Measurements from ENCODE around the gene SH2D1B. TPM values are rescaled to one million over a fixed set of nuclear protein-coding genes. Genes with fewer than 3 reads are reported as not detected.

Gene SH2D1B
- total and polyA plus RNA-seq, 2 experiments from 2014 or later: not detected

DNA sequence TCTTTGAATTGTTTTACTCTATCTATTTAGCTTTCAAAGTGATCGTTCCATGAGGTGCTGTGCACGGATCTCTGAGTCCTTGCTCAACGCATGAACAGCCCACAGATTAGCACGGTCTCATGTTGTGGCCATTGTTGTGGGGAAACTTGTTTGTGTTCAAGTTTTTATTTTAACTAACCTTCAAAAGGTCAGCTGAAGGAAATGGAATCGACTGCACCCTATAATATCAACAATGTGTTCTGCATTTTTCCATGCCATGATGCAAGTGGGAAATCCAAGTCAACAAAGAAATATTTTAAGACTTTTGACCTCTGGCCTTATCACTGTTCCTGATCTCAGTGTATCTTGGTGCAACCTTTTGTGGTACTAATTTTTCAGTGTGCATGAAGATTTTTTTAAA lies 6.1 kb downstream of the SH2D1B start (continued):
- TF ChIP-seq, protein P1, sequence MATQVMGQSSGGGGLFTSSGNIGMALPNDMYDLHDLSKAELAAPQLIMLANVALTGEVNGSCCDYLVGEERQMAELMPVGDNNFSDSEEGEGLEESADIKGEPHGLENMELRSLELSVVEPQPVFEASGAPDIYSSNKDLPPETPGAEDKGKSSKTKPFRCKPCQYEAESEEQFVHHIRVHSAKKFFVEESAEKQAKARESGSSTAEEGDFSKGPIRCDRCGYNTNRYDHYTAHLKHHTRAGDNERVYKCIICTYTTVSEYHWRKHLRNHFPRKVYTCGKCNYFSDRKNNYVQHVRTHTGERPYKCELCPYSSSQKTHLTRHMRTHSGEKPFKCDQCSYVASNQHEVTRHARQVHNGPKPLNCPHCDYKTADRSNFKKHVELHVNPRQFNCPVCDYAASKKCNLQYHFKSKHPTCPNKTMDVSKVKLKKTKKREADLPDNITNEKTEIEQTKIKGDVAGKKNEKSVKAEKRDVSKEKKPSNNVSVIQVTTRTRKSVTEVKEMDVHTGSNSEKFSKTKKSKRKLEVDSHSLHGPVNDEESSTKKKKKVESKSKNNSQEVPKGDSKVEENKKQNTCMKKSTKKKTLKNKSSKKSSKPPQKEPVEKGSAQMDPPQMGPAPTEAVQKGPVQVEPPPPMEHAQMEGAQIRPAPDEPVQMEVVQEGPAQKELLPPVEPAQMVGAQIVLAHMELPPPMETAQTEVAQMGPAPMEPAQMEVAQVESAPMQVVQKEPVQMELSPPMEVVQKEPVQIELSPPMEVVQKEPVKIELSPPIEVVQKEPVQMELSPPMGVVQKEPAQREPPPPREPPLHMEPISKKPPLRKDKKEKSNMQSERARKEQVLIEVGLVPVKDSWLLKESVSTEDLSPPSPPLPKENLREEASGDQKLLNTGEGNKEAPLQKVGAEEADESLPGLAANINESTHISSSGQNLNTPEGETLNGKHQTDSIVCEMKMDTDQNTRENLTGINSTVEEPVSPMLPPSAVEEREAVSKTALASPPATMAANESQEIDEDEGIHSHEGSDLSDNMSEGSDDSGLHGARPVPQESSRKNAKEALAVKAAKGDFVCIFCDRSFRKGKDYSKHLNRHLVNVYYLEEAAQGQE (IDR thresholded peaks at IDR 0.05; ENCODE audit: unreplicated experiment): no peak
- no peak for TF ChIP-seq EZH2 (IDR thresholded peaks at IDR 0.05; ENCODE audit: low read depth, unreplicated experiment)

GRCh38 chr1:162404550-162405160 lies 7.3 kb downstream of the SH2D1B start:
- Histone ChIP-seq H2AFZ (no peak overlapping the region), H3K27ac (ENCODE audit: low read depth) (no peak overlapping the region)

DNA sequence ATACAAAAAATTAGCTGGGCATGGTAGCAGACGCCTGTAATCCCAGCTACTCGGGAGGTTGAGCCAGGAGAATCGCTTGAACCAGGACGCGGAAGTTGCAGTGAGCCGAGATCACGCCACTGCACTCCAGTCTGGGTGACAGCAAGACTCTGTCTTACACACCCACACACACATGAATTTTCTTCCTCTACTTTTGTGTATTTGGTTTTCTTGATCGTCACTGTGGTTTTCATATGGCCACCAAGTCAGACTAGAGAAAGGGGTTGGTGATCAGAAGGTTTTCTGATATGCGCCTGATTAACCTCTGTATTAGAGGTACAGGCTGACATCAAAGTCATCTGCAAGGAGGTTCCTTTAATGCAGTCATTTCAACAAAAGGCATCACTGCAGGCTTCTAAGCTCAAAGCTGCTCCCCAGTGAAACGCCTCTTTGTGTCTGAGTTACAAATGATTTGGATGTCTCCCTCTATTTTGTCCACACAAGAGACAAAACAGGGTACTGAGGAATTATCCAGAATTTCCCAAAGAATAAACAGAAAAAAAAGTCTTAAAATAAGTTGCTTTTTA lies 11.1 kb downstream of the SH2D1B start:
- no peak overlapping the region for H3K4me3 Mint-ChIP-seq
- H3K36me3 ChIP-seq (ENCODE audit: insufficient read depth): no peaks in the 10 kb centered on the region
- H3K79me2 ChIP-seq (replicated peaks; ENCODE audit: insufficient read depth): no peaks in the 10 kb centered on the region
- no peak for ATAC-seq
- H3K27ac ChIP-seq (ENCODE audit: low read depth): no peak overlapping the region
- no peaks in the 10 kb centered on the region for H4K20me1 ChIP-seq (replicated peaks; ENCODE audit: insufficient read depth)
- 0 out of 2 replicates have a peak overlapping the region, but pooled peaks have one; percentile 78 for H2AFZ ChIP-seq
- H3K36me3 Mint-ChIP-seq (ENCODE audit: low read depth): no peaks in the 10 kb centered on the region
- H3K27me3 ChIP-seq (ENCODE audit: insufficient read depth): no peaks in the 10 kb centered on the region
- no peaks in the 10 kb centered on the region for H3F3A ChIP-seq (replicated peaks; ENCODE audit: low read depth)
- peaks cover 26% of the 10 kb centered on the region for H3K4me1 Mint-ChIP-seq
- H3K4me3 ChIP-seq: no peak overlapping the region
- H3K9me2 ChIP-seq (ENCODE audit: insufficient read depth): no peaks in the 10 kb centered on the region
- H3K27ac Mint-ChIP-seq: no peak overlapping the region
- H3K4me1 ChIP-seq (ENCODE audit: insufficient read depth): peaks cover 24% of the 10 kb centered on the region
- H3K4me2 ChIP-seq: no peak overlapping the region
- DNase-seq (ENCODE audit: low spot score): no peak
- no peaks in the 10 kb centered on the region for H3K9me3 Mint-ChIP-seq
- peaks cover 2% of the 10 kb centered on the region for H3K27me3 Mint-ChIP-seq (ENCODE audit: insufficient read depth, low read depth, poor library complexity)
- TF ChIP-seq, protein P2, sequence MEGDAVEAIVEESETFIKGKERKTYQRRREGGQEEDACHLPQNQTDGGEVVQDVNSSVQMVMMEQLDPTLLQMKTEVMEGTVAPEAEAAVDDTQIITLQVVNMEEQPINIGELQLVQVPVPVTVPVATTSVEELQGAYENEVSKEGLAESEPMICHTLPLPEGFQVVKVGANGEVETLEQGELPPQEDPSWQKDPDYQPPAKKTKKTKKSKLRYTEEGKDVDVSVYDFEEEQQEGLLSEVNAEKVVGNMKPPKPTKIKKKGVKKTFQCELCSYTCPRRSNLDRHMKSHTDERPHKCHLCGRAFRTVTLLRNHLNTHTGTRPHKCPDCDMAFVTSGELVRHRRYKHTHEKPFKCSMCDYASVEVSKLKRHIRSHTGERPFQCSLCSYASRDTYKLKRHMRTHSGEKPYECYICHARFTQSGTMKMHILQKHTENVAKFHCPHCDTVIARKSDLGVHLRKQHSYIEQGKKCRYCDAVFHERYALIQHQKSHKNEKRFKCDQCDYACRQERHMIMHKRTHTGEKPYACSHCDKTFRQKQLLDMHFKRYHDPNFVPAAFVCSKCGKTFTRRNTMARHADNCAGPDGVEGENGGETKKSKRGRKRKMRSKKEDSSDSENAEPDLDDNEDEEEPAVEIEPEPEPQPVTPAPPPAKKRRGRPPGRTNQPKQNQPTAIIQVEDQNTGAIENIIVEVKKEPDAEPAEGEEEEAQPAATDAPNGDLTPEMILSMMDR (conservative IDR thresholded peaks at IDR 0.05; ENCODE audit: low read depth in 2 of 2): no peak
- TF ChIP-seq STAT1 (IDR thresholded peaks at IDR 0.05; ENCODE audit: unreplicated experiment): no peak
- no peak for TF ChIP-seq ETS1 (IDR thresholded peaks at IDR 0.05)
- TF ChIP-seq ZNF331 (CRISPR knock-in tag; IDR thresholded peaks at IDR 0.05; ENCODE audit: low read depth): no peak
- TF ChIP-seq, protein P1 (IDR thresholded peaks at IDR 0.05; ENCODE audit: unreplicated experiment): no peak
- TF ChIP-seq EZH2 (IDR thresholded peaks at IDR 0.05; ENCODE audit: low read depth, unreplicated experiment): no peak

More at GRCh38 chr1:162404550-162405160, 7.3 kb downstream of the SH2D1B start:
- peaks cover 6% of the 10 kb centered on the region for H3K4me1 Mint-ChIP-seq
- H3K9me3 Mint-ChIP-seq: no peaks in the 10 kb centered on the region; the same call in 2 of the 3 replicates
- Histone ChIP-seq H3K36me3 (ENCODE audit: insufficient read depth) (no peaks in the 10 kb centered on the region), H3F3A (replicated peaks; ENCODE audit: low read depth) (no peaks in the 10 kb centered on the region), H3K27me3 (ENCODE audit: insufficient read depth) (no peaks in the 10 kb centered on the region), H4K20me1 (replicated peaks; ENCODE audit: insufficient read depth) (no peaks in the 10 kb centered on the region), H3K4me3 (no peak overlapping the region), H3K4me1 (ENCODE audit: insufficient read depth) (peaks cover 7% of the 10 kb centered on the region), H3K4me2 (no peak overlapping the region), H3K79me2 (replicated peaks; ENCODE audit: insufficient read depth) (no peaks in the 10 kb centered on the region), H3K9me2 (ENCODE audit: insufficient read depth) (no peaks in the 10 kb centered on the region)
- no peak overlapping the region for H3K4me3 Mint-ChIP-seq
- DNase-seq (ENCODE audit: low spot score): no peak
- TF ChIP-seq ZNF331 (CRISPR knock-in tag; IDR thresholded peaks at IDR 0.05; ENCODE audit: low read depth) (no peak), CREB1 (CRISPR knock-in tag; IDR thresholded peaks at IDR 0.05; ENCODE audit: low read depth) (no peak)
- no peaks in the 10 kb centered on the region for H3K36me3 Mint-ChIP-seq (ENCODE audit: low read depth)
- no peak overlapping the region for H3K27ac Mint-ChIP-seq
- ATAC-seq: no peak
- H3K27me3 Mint-ChIP-seq (ENCODE audit: insufficient read depth, low read depth, poor library complexity): no peaks in the 10 kb centered on the region
